Measurements from ENCODE around the gene WFDC6. TPM values are rescaled to one million over a fixed set of nuclear protein-coding genes. Genes with fewer than 3 reads are reported as not detected.

WFDC6 gene
- total RNA-seq, 4 donors from 2014 or later, result not detected

GRCh38 chr20:45515147-45515913 lies 24.0 kb downstream of the WFDC6 start, which contains the start of gene SPINT3:
SPINT3 (minus strand) TSS chr20:45515622; CDS start chr20:45515608, 14 bp downstream.
- no peak within 1 kb of the TSS for H3K4me3 ChIP-seq
- TF ChIP-seq CTCF (IDR thresholded peaks at IDR 0.05), result no peak
- TF ChIP-seq POLR2AphosphoS5 (IDR thresholded peaks at IDR 0.05), result no peak
- TF ChIP-seq POLR2A (IDR thresholded peaks at IDR 0.05), result no peak
- TF ChIP-seq EP300 (IDR thresholded peaks at IDR 0.05; ENCODE audit: low read depth), result no peak
- no peaks in the 10 kb centered on the region for H3K9me3 ChIP-seq
- no peak for DNase-seq
- H3K4me1 ChIP-seq, result no peaks in the 10 kb centered on the region
- H3K27ac ChIP-seq, result no peak within 1 kb of the TSS
- no peaks in the 10 kb centered on the region for H3K27me3 ChIP-seq
- WGBS, 2 donors (ENCODE audit: low coverage in 1 of 2), result 66 to 100% methylated on average over 1 to 5 of the region's 5 CpGs
- H3K36me3 ChIP-seq, result no peaks in the 10 kb centered on the region
- in situ Hi-C loops (cut with MboI; ENCODE audit: low pct_ligation_motif_present in 1 of 4, low pct_unique_long_range_greater_than_20kb in 1 of 4, low sequenced_read_pairs in 3 of 4) (no loop called here), intact Hi-C loops (cut with DNase I; ENCODE audit: low total_unique reads) (no loop called here)

- Histone ChIP-seq H3K9me3 (no peaks in the 10 kb centered on the region), H3K4me3 (no peak overlapping the region), H3K27me3 (no peaks in the 10 kb centered on the region), H3K27ac (no peak overlapping the region), H3K4me1 (no peaks in the 10 kb centered on the region), H3K36me3 (no peaks in the 10 kb centered on the region)
- no peak for DNase-seq
- WGBS, 2 donors (ENCODE audit: low coverage in 1 of 2), result 71 to 75% methylated on average over 5 of the region's 5 CpGs
- TF ChIP-seq POLR2AphosphoS5 (IDR thresholded peaks at IDR 0.05), result no peak
- no peak for TF ChIP-seq CTCF (IDR thresholded peaks at IDR 0.05)
- no peak for TF ChIP-seq EP300 (IDR thresholded peaks at IDR 0.05; ENCODE audit: low read depth)
- TF ChIP-seq POLR2A (IDR thresholded peaks at IDR 0.05), result no peak
- intact Hi-C loops (cut with DNase I; ENCODE audit: low total_unique reads), result no loop called here
- in situ Hi-C loops (cut with MboI; ENCODE audit: low pct_ligation_motif_present in 1 of 4, low pct_unique_long_range_greater_than_20kb in 1 of 4, low sequenced_read_pairs in 3 of 4), result no loop called here
Observed at GRCh38 chr20:45510242-45510862, 28.9 kb downstream of the WFDC6 start.

- no peak overlapping the region for H3K4me3 ChIP-seq
- intact Hi-C loops (cut with DNase I; ENCODE audit: low total_unique reads) (no loop called here), in situ Hi-C loops (cut with MboI; ENCODE audit: low pct_ligation_motif_present in 1 of 4, low pct_unique_long_range_greater_than_20kb in 1 of 4, low sequenced_read_pairs in 3 of 4) (no loop called here)
- no peaks in the 10 kb centered on the region for H3K27me3 ChIP-seq
- 78 to 81% methylated on average over 4 of the region's 4 CpGs for WGBS, 2 donors (ENCODE audit: low coverage in 1 of 2)
- DNase-seq, result no peak
- H3K4me1 ChIP-seq, result no peaks in the 10 kb centered on the region
- TF ChIP-seq CTCF (IDR thresholded peaks at IDR 0.05) (no peak), EP300 (IDR thresholded peaks at IDR 0.05; ENCODE audit: low read depth) (no peak), POLR2AphosphoS5 (IDR thresholded peaks at IDR 0.05) (no peak), POLR2A (IDR thresholded peaks at IDR 0.05) (no peak)
- H3K9me3 ChIP-seq, result no peaks in the 10 kb centered on the region
- H3K36me3 ChIP-seq, result no peaks in the 10 kb centered on the region
- no peak overlapping the region for H3K27ac ChIP-seq
Observed at GRCh38 chr20:45509091-45509490, 30.2 kb downstream of the WFDC6 start.

- no peak for DNase-seq
- in situ Hi-C loops (cut with MboI; ENCODE audit: low pct_ligation_motif_present in 1 of 4, low pct_unique_long_range_greater_than_20kb in 1 of 4, low sequenced_read_pairs in 3 of 4), result no loop called here
- WGBS, 2 donors (ENCODE audit: low coverage in 1 of 2), result 62% methylated on average over 7 of the region's 7 CpGs; no CpG with 5 or more reads in 1 of the 2 donors
Observed at GRCh38 chr20:45508068-45508886, 31.0 kb downstream of the WFDC6 start.

More at GRCh38 chr20:45508068-45508886, 31.0 kb downstream of the WFDC6 start:
- no peaks in the 10 kb centered on the region for H3K9me3 ChIP-seq
- no peak overlapping the region for H3K4me3 ChIP-seq
- no peaks in the 10 kb centered on the region for H3K36me3 ChIP-seq
- intact Hi-C loops (cut with DNase I; ENCODE audit: low total_unique reads), result no loop called here
- no peak for TF ChIP-seq POLR2A (IDR thresholded peaks at IDR 0.05)
- no peak for TF ChIP-seq POLR2AphosphoS5 (IDR thresholded peaks at IDR 0.05)
- TF ChIP-seq CTCF (IDR thresholded peaks at IDR 0.05), result no peak
- no peak for TF ChIP-seq EP300 (IDR thresholded peaks at IDR 0.05; ENCODE audit: low read depth)
- H3K27me3 ChIP-seq, result no peaks in the 10 kb centered on the region
- H3K27ac ChIP-seq, result no peak overlapping the region
- no peaks in the 10 kb centered on the region for H3K4me1 ChIP-seq
